HG03135 (cell line): ENCODE measurements around the gene FOXO6.

ENCODE experiments used
- ATAC-seq: cut with Tn5 transposase; IDR thresholded peaks from one replicate; pipeline ENCODE4 v1.9.1; 2021; ENCODE audit warnings: mild to moderate bottlenecking, moderate library complexity; ENCODE audit not compliant: unreplicated experiment

FOXO6 gene

DNA sequence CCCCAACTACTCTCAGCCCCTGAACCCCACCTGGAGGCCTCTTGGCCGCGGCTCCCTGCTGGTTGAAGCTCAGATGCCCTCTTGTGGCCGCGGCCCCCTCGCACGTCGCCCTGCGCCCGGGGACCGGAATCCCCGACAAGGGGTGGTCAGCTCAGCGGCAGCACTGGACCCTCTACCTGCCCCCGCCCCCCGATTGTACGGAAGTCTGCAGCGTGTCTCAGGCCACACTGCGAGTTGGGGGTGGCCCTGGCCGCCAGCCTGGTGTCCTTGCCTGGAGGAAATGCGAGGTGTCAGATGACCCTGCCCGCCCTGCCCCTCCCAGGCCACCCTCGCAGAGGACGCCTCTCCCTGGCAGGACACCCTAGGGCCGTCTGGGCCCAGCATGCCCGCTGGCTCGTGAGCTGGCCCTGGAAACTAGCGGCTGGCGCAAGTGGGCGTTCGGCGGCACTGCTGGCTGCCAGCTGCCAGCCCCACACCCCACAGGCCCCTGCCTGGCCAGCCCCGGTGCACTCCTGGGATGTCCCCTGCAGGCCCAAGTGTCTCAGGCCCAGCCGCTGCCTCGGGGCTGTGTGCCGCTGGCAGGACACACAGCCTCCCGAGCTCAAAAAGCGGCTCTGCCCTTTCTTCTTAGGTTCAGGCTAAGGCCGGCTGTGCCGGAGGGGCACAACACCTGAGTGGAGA lies 62.4 kb downstream of the FOXO6 start:
- ATAC-seq = no peak

DNA sequence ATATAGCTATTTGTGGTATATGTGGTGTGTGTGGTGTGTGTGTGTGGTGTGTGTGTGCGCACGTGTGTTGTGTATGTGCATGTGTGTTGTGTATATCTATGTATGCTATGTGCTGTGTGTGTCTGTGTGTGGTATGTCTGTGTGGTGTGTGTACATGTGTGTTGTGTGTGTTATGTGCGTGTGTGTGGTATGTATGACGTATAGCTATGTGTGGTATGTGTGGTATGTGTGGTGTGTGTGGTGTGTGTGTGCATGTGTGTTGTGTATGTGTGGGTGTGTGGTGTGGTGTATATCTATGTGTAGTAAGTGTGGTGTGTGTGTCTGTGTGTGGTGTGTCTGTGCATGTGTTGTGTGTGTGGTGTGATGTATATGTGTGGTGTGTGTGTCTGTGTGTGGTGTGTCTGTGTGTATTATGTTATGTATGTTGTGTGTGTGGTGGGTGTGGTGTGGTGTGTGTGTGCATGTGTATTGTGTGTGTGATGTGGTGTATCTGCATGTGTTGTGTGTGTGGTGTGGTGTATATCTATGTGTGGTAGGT lies 63.4 kb downstream of the FOXO6 start:
- ATAC-seq = no peak

DNA sequence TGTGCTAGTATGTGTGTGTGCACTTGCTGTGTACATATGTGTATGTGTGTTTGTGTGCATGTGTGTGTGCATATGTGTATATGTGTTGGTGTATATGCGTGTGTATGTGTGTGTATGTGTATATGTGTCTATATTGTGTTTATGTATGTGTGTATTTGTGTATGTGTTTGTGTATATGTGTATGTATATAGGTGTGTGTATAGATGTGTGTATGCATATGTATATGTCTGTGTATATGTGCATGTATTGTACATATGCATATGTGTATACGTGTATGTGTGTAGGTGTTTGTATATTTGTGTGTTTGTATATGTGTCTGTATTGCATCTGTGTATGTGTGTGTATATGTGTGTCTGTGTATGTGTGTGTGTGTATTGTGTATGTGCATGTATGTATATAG lies 64.1 kb downstream of the FOXO6 start:
- ATAC-seq = no peak

- no peak for ATAC-seq
These were observed 65.1 kb downstream of the FOXO6 start for GRCh38 chr1:41426201-41426890.

GRCh38 chr1:41427122-41427913 lies 66.1 kb downstream of the FOXO6 start:
- no peak for ATAC-seq

- no peak for ATAC-seq
These were observed 66.9 kb downstream of the FOXO6 start for GRCh38 chr1:41427916-41428737.

- ATAC-seq = no peak
These were observed 67.8 kb downstream of the FOXO6 start for GRCh38 chr1:41428738-41429640.

- no peak for ATAC-seq
These were observed 68.4 kb downstream of the FOXO6 start for GRCh38 chr1:41429641-41430035.

DNA sequence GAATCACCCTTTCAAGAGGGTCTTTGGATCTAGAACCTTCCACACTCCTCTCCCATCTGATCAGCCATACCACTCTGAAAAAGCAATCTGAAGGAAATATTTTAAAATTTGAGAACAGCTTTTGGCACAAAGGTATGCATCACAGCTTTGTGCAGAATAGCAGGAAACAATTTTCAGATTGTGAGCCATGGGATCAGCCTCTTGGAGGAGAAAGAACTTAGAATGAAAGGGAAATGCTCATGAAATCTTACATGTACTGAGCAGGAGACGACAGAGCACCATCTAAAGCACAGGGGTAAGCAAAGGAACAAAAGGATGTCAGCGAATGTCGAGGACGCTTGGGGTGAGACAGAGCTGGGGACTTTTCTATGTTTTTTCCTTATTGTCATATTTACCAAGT lies 68.8 kb downstream of the FOXO6 start:
- no peak for ATAC-seq

GRCh38 chr1:41430582-41430981 lies 69.3 kb downstream of the FOXO6 start:
- no peak for ATAC-seq

GRCh38 chr1:41431490-41432350 lies 70.5 kb downstream of the FOXO6 start:
- no peak for ATAC-seq
